Esophagus muscularis mucosa (tissue), 4 donors: ENCODE measurements around the gene CROCC. TPM values are rescaled to one million over a fixed set of nuclear protein-coding genes. Genes with fewer than 3 reads are reported as not detected.

ENCODE experiments used
- DNase-seq: peaks from one replicate; pipeline ENCODE4 v3.0.0-alpha.2; 2017; ENCODE audit errors: extremely low spot score
- H3K27ac ChIP-seq, 4 donors: fragments of 200-600 bp; sonication (generic); replicated peaks in 1 of 4; 1 replicate in 3 of 4; 2 replicates in 1 of 4; pipeline ENCODE4 v1.5.1; 2016 to 2019; ENCODE audit warnings: mild to moderate bottlenecking in 1 of 4
- H3K27me3 ChIP-seq, 4 donors: fragments of 200-600 bp; sonication (generic); one replicate each; pipeline versions ENCODE4 v1.5.1 to v1.6.0; 2016 to 2019
- H3K36me3 ChIP-seq, 4 donors: fragments of 200-600 bp; sonication (generic); one replicate each; pipeline ENCODE4 v1.5.1; 2016 to 2019
- H3K4me1 ChIP-seq, 4 donors: fragments of 200-600 bp; sonication (generic); one replicate each; pipeline ENCODE4 v1.5.1; 2016 to 2019
- H3K4me3 ChIP-seq, 4 donors: fragments of 200-600 bp; sonication (generic); 1 replicate in 2 of 4; 2 replicates in 2 of 4; pipeline ENCODE4 v1.5.1; 2016 to 2019; ENCODE audit warnings: mild to moderate bottlenecking in 4 of 4, moderate library complexity in 1 of 4
- H3K9me3 ChIP-seq, 4 donors: fragments of 200-600 bp; sonication (generic); 1 replicate in 3 of 4; 2 replicates in 1 of 4; pipeline ENCODE4 v1.5.1; 2016 to 2019
- CTCF ChIP-seq, 3 experiments: fragments of 200-600 bp in 2 of 3; fragments of 450-650 bp in 1 of 3; sonication (generic) in 2 of 3; IDR thresholded peaks; one replicate each; pipeline ENCODE4 v1.5.1; 2017 to 2019; ENCODE audit warnings: antibody characterized with exemption in 3 of 3, mild to moderate bottlenecking in 2 of 3, moderate library complexity in 1 of 3
- EP300 ChIP-seq: sonication (generic); formaldehyde crosslinking; IDR thresholded peaks from one replicate; pipeline ENCODE4 v1.6.1; 2017; ENCODE audit warnings: antibody characterized with exemption
- POLR2A ChIP-seq: fragments of 450-650 bp; IDR thresholded peaks from one replicate; pipeline ENCODE4 v1.6.1; 2017; ENCODE audit warnings: antibody characterized with exemption, moderate library complexity, mild to moderate bottlenecking, low read depth
- POLR2AphosphoS5 ChIP-seq, 2 donors: sonication (generic); formaldehyde crosslinking; IDR thresholded peaks; one replicate each; pipeline ENCODE4 v1.6.1; 2017; ENCODE audit warnings: antibody characterized with exemption in 2 of 2
- WGBS: methylation state at CpG from one replicate; pipeline ENCODE4 v1.1.5; 2018; 5-methylcytosine and 5-hydroxymethylcytosine counted together
- intact Hi-C: fragments of 100-400 bp; cut with DNase I; formaldehyde crosslinking; loops from one replicate; pipeline ENCODE4 v1.15.1; 2023
- total RNA-seq, 4 donors: library from RNA; depleted of rRNA; stranded (reverse); fragments of >200 nt; gene quantifications; one replicate each; pipeline versions ENCODE4 v1.1.0 to v1.2.1, GENCODE V29; 2016

The CROCC gene
- total RNA-seq, 4 donors from 2014 or later: 17.6 to 36.3 (median 23.0) TPM

DNA sequence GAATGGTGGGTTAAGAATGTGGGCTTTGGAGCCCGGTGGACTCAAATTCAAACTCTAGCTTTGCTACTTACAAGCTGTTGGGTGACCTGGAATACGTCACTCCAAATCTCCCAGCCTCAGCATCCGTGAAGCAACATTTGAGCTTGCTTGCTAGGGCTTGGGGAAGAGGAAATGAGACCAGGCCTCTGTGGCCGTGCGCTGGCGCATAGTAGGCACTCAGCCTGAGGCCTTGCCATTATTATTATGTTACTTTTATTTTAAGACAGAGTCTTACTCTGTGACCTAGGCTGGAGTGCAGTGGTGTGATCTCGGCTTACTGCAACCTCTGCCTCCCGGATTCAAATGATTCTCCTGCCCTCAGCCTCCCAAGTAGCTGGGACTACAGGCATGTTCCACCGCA is 70.9 kb downstream of the CROCC start:
- H3K36me3 ChIP-seq: peaks cover 34 to 95% (median 82%) of the 10 kb centered on the region in 4 donors
- 84% methylated on average over 9 of the region's 9 CpGs for whole genome bisulfite sequencing
- H3K4me3 ChIP-seq: no peak overlapping the region
- H3K9me3 ChIP-seq: no peaks in the 10 kb centered on the region
- H3K27me3 ChIP-seq: no peaks in the 10 kb centered on the region
- no peak for DNase-seq
- H3K27ac ChIP-seq: no peak overlapping the region
- intact Hi-C loops: no loop called here
- no peak for TF ChIP-seq POLR2AphosphoS5 (IDR thresholded peaks at IDR 0.05)
- no peak for TF ChIP-seq EP300
- no peak for TF ChIP-seq CTCF (IDR thresholded peaks at IDR 0.05)
- H3K4me1 ChIP-seq: no peaks in the 10 kb centered on the region

- H3K27ac ChIP-seq: no peak overlapping the region
- no peaks in the 10 kb centered on the region for H3K4me1 ChIP-seq
- H3K27me3 ChIP-seq: no peaks in the 10 kb centered on the region
- H3K36me3 ChIP-seq: peaks cover 39 to 95% (median 83%) of the 10 kb centered on the region in 4 donors
- WGBS: 88% methylated on average over 5 of the region's 15 CpGs
- no peak overlapping the region for H3K4me3 ChIP-seq
- no peaks in the 10 kb centered on the region for H3K9me3 ChIP-seq
- TF ChIP-seq CTCF (IDR thresholded peaks at IDR 0.05) (no peak), POLR2A (no peak), POLR2AphosphoS5 (IDR thresholded peaks at IDR 0.05) (no peak), EP300 (no peak)
- DNase-seq: no peak
- intact Hi-C loops: no loop called here
These were observed 71.8 kb downstream of the CROCC start for GRCh38 chr1:16993521-16994038.

GRCh38 chr1:16996845-16997244 is 75.1 kb downstream of the CROCC start:
- no peak for TF ChIP-seq CTCF (IDR thresholded peaks at IDR 0.05)
- no peak for TF ChIP-seq POLR2AphosphoS5 (IDR thresholded peaks at IDR 0.05)
- TF ChIP-seq POLR2A: no peak
- TF ChIP-seq EP300: no peak

GRCh38 chr1:16998589-16998988 is 76.9 kb downstream of the CROCC start:
- 87% methylated on average over 10 of the region's 10 CpGs for WGBS
- Histone ChIP-seq H3K4me1 (no peaks in the 10 kb centered on the region), H3K27me3 (no peaks in the 10 kb centered on the region), H3K9me3 (no peaks in the 10 kb centered on the region), H3K27ac (no peak overlapping the region), H3K4me3 (no peak overlapping the region), H3K36me3 (peaks cover 48 to 96% (median 87%) of the 10 kb centered on the region in 4 donors)
- no peak for DNase-seq
- TF ChIP-seq POLR2AphosphoS5 (IDR thresholded peaks at IDR 0.05): no peak
- no peak for TF ChIP-seq POLR2A
- intact Hi-C loops: no loop called here

More at GRCh38 chr1:16996845-16997244, 75.1 kb downstream of the CROCC start:
- intact Hi-C loops: no loop called here
- no peak overlapping the region for H3K4me3 ChIP-seq
- no peak overlapping the region for H3K27ac ChIP-seq
- H3K27me3 ChIP-seq: no peaks in the 10 kb centered on the region
- DNase-seq: no peak
- no peaks in the 10 kb centered on the region for H3K4me1 ChIP-seq
- WGBS: 95% methylated on average over 9 of the region's 14 CpGs
- no peaks in the 10 kb centered on the region for H3K9me3 ChIP-seq
- peaks cover 34 to 94% (median 84%) of the 10 kb centered on the region in 4 donors for H3K36me3 ChIP-seq

- no peak for TF ChIP-seq EP300
- TF ChIP-seq POLR2AphosphoS5 (IDR thresholded peaks at IDR 0.05): no peak
- no peak for TF ChIP-seq POLR2A
- TF ChIP-seq CTCF (IDR thresholded peaks at IDR 0.05): no peak
- Histone ChIP-seq H3K36me3 (peaks cover 60 to 98% (median 94%) of the 10 kb centered on the region in 4 donors), H3K27ac (no peak overlapping the region), H3K4me3 (no peak overlapping the region), H3K4me1 (no peaks in the 10 kb centered on the region), H3K9me3 (no peaks in the 10 kb centered on the region), H3K27me3 (no peaks in the 10 kb centered on the region)
- no peak for DNase-seq
- intact Hi-C loops: no loop called here
- 96% methylated on average over 8 of the region's 8 CpGs for WGBS
These were observed 78.1 kb downstream of the CROCC start for GRCh38 chr1:16999863-17000262.
